Activated CD8-positive, alpha-beta T cell treated with anti-CD3 and anti-CD28 coated beads for 36 hours (primary cell): ENCODE measurements around the gene TMEFF1. TPM values are rescaled to one million over a fixed set of nuclear protein-coding genes. Genes with fewer than 3 reads are reported as not detected.

Source experiments
- ATAC-seq: fragments of 200-7000 bp; cut with Tn5 transposase; one replicate; pipeline ENCODE4 v1.10.0; 2021; ENCODE audit warnings: mild to moderate bottlenecking, moderate library complexity
- CTCF ChIA-PET: fragments of 350-600 bp; sonication (Branson Sonifier 250); formaldehyde crosslinking; loops from one replicate; lab custom pipeline; 2021; ENCODE audit warnings: antibody characterized with exemption; lab: Charles Lee
- POLR2A ChIA-PET: fragments of 350-600 bp; sonication (Branson Sonifier 250); formaldehyde crosslinking; loops from one replicate; lab custom pipeline; 2021; ENCODE audit warnings: antibody characterized with exemption; lab: Charles Lee
- DNase-seq: peaks from one replicate; pipeline ENCODE4 v3.0.0-alpha.2; 2020
- H3K27ac Mint-ChIP-seq: one replicate; pipeline ENCODE4 v1.8.0; 2021; ENCODE audit warnings: mild to moderate bottlenecking, mixed read lengths
- H3K27me3 Mint-ChIP-seq: one replicate; pipeline ENCODE4 v1.8.0; 2021; ENCODE audit warnings: mixed read lengths
- H3K36me3 Mint-ChIP-seq: one replicate; pipeline ENCODE4 v1.8.0; 2021; ENCODE audit warnings: low read depth, mixed read lengths
- H3K4me1 Mint-ChIP-seq: one replicate; pipeline ENCODE4 v1.8.0; 2021; ENCODE audit warnings: low read depth, mixed read lengths
- H3K4me3 Mint-ChIP-seq: one replicate; pipeline ENCODE4 v1.8.0; 2021; ENCODE audit warnings: mild to moderate bottlenecking, moderate library complexity, mixed read lengths
- H3K9me3 Mint-ChIP-seq: one replicate; pipeline ENCODE4 v1.8.0; 2021; ENCODE audit warnings: mixed read lengths
- intact Hi-C: fragments of 100-400 bp; cut with micrococcal nuclease; formaldehyde crosslinking; loops from one replicate; pipeline ENCODE4 v1.10.0; 2022
- total RNA-seq, 2 experiments: library from RNA; stranded (reverse); gene quantifications; one replicate each; pipeline ENCODE4 v1.2.3, GENCODE V29; 2021
- TF ChIP-seq, protein P1 (sequence below): fragments of 200-600 bp; IDR thresholded peaks from one replicate; pipeline ENCODE4 v1.8.0; 2022; ENCODE audit warnings: antibody characterized with exemption, mild to moderate bottlenecking

Gene TMEFF1
- total RNA-seq, 2 experiments from 2014 or later, result 0.68 to 0.78 TPM

DNA sequence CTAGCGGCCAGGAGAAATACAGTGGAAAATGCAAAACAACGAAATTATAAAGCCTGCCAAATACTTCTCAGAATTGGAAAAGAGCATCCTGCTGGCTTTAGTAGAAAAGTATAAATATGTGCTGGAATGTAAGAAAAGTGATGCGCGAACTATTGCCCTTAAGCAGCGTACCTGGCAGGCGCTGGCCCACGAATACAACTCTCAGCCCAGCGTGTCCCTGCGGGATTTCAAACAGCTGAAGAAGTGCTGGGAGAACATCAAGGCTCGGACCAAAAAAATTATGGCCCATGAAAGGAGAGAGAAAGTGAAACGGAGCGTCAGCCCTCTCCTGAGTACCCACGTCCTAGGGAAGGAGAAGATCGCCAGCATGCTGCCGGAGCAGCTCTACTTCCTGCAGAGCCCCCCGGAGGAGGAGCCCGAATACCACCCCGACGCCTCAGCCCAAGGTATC lies 31.0 kb upstream of the TMEFF1 start:
- Mint-ChIP-seq H3K9me3 (no peaks in the 10 kb centered on the region), H3K27me3 (no peaks in the 10 kb centered on the region), H3K4me3 (no peak overlapping the region), H3K27ac (no peak overlapping the region), H3K36me3 (peaks cover 12% of the 10 kb centered on the region), H3K4me1 (no peaks in the 10 kb centered on the region)
- ATAC-seq, result no peak
- CTCF ChIA-PET, result interaction anchor here (2.0 kb wide), 1 partner anchor 116 kb away, joined by 7 read pairs; no protein-coding TSS in a partner anchor
- no peak for DNase-seq
- intact Hi-C loops, result no loop called here
- TF ChIP-seq, protein P1, sequence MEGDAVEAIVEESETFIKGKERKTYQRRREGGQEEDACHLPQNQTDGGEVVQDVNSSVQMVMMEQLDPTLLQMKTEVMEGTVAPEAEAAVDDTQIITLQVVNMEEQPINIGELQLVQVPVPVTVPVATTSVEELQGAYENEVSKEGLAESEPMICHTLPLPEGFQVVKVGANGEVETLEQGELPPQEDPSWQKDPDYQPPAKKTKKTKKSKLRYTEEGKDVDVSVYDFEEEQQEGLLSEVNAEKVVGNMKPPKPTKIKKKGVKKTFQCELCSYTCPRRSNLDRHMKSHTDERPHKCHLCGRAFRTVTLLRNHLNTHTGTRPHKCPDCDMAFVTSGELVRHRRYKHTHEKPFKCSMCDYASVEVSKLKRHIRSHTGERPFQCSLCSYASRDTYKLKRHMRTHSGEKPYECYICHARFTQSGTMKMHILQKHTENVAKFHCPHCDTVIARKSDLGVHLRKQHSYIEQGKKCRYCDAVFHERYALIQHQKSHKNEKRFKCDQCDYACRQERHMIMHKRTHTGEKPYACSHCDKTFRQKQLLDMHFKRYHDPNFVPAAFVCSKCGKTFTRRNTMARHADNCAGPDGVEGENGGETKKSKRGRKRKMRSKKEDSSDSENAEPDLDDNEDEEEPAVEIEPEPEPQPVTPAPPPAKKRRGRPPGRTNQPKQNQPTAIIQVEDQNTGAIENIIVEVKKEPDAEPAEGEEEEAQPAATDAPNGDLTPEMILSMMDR, result no peak
- POLR2A ChIA-PET, result interaction anchor here (0.7 kb wide), 1 partner anchor 90 kb away, joined by 3 read pairs; the partner anchor contains the start of gene TEX10

DNA sequence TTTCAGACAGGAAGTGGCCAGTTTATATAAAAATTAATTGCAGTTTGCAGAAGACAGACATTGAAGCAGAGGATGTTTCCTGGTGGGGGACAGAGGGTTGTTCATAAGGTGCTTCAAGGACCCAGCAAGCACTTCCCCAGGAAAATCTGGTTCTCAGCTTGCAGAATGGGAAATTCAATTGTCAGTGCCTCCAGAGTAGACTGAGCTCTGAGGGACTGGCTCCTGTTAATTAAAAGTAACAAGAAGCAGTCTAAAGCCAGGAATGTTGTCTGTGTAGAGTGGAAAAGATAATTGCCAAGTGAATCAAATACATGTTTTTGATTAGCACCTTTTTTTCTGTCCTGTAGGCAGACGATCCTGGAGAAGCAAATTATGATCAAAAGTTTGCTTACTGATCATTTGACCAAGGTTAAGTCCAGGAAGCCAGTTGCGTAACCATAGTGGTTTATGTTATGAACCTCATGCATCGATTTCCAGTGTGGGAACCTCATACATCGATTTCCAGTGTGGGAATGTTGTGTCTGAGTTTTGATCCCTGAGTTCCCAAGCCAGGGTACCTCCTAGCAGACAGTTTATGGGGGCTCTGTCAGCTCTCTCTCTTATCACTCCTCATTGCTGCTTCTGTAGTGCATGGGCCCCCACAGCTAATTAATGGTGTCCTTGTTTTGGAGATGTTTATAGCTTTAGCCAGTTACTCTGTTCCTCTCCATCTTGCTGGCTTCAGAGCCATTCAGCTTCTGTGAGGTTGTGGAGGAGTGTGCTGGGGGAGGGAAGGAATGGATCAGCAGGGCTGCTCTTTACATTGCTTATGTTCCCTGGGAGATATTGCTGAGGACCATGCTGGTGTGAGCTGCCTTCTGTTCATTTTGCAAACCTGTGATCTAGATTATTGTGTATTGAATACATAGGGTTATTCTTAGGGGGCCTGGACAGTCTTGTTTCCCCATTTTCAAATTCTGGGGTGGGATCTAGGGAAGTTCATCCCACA lies 28.9 kb upstream of the TMEFF1 start:
- Mint-ChIP-seq H3K4me3 (no peak overlapping the region), H3K36me3 (peaks cover 12% of the 10 kb centered on the region), H3K27ac (no peak overlapping the region), H3K27me3 (no peaks in the 10 kb centered on the region), H3K4me1 (peaks cover under 1% of the 10 kb centered on the region), H3K9me3 (no peaks in the 10 kb centered on the region)
- intact Hi-C loops, result no loop called here
- ATAC-seq (no peak), DNase-seq (no peak)
- TF ChIP-seq, protein P1, result no peak
- ChIA-PET POLR2A (no interaction called here), CTCF (no interaction called here)

DNA sequence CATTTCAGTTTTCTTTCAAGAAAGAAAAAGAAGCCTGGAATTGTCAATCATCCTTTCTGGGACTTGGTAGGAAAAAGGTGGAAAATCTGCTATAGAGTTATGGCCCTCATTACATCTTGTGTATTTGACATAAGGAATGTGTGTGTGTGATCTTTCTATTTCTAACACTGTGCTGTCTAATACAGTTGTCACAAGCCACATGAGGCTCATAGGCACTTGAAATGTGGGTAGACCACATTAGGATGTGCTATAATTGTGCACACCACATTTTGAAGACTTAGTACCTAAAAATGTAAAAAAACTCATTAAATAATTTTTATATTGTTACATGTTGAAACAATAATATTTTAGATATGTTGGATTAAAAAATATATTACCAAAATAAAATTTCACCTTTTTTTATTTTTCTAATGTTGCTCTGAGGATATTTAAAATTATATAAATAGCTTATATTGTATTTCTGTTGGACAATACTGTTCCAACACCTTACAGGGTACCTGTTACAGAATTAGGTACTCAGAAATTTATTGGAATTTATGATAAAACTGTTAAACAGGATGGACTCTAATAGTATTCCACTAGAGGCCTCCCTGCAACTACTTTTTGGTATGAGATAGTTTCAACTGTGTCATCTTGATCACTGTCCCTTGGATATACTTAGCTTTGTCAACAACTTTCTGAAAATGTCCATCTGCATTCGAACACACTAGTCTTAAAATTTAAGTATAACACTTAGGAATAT lies 27.6 kb upstream of the TMEFF1 start:
- Mint-ChIP-seq H3K27ac (no peak overlapping the region), H3K9me3 (no peaks in the 10 kb centered on the region), H3K36me3 (peaks cover 12% of the 10 kb centered on the region), H3K4me1 (peaks cover 8% of the 10 kb centered on the region), H3K27me3 (no peaks in the 10 kb centered on the region), H3K4me3 (no peak overlapping the region)
- intact Hi-C loops, result no loop called here
- TF ChIP-seq, protein P1, result no peak
- CTCF ChIA-PET, result interaction anchor here (4.5 kb wide), 1 partner anchor 8 kb away, joined by 23 read pairs; no protein-coding TSS in a partner anchor
- ATAC-seq, result no peak
- no peak for DNase-seq
- POLR2A ChIA-PET, result no interaction called here

DNA sequence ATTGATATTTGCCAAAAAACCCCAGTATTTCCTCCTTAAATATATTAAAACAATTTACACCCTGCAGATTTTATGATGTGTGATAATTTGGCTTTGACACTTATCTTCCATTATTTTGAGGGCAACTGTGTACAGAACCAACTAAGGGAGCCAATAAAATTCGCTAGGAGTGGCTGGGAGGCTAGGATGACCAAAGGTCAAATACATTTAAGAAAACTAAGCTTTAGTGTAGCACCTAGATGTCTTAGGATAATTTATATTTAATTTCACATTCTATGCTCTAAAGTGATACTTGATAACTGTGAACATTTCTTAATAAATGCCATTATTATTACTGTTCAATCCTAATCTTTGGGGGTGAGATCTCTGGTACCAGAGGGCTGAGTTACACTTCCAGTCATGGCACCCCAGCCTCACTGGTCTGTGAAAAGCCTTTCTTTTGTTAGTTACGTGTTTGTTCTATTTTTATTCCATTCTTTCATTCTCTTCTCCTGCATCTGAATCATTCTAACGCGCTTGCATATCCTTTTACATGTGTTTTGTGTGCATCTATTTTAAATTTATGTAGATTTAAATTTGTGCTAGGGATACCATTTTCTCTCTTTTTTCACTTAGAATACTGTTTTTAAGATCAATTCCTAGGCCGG lies 26.9 kb upstream of the TMEFF1 start:
- ChIA-PET POLR2A (no interaction called here), CTCF (interaction anchor here (4.5 kb wide), 1 partner anchor 8 kb away, joined by 23 read pairs; no protein-coding TSS in a partner anchor)
- Mint-ChIP-seq H3K9me3 (no peaks in the 10 kb centered on the region), H3K27me3 (no peaks in the 10 kb centered on the region), H3K36me3 (peaks cover 16% of the 10 kb centered on the region), H3K4me3 (no peak overlapping the region), H3K27ac (no peak overlapping the region), H3K4me1 (peaks cover 8% of the 10 kb centered on the region)
- intact Hi-C loops, result no loop called here
- DNase-seq (no peak), ATAC-seq (no peak)
- TF ChIP-seq, protein P1, result no peak
